HG02642 (cell line): Measurements from ENCODE around the gene MTMR3.

ENCODE experiments used
- ATAC-seq: cut with Tn5 transposase; IDR thresholded peaks from one replicate; pipeline ENCODE4 v1.9.1; 2021; ENCODE audit warnings: mild to moderate bottlenecking; ENCODE audit not compliant: unreplicated experiment, poor library complexity

MTMR3 gene

GRCh38 chr22:29994943-29995342, 112.0 kb downstream of the MTMR3 start:
- no peak for ATAC-seq

GRCh38 chr22:29997107-29997506, 114.1 kb downstream of the MTMR3 start:
- ATAC-seq, result no peak

DNA sequence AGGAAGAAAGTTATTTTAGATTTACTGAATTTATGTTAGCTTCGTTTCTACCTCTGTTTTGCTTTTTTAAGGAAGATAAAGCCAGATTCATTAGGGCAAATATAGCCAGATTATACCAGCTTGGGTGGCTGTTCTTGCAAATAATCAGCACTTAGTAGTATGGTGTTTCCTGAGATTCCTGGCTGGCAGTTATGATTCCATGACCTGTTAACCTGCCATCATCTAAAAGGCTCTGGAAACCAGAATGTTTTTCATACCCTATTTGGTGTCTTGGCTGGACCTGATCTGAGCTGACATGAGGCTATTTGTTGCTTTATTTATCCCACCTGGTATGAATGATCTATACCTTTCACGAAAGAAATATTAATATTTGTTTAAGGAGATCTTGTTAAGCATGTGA, 114.5 kb downstream of the MTMR3 start:
- ATAC-seq, result no peak

GRCh38 chr22:29998627-29999384, 115.8 kb downstream of the MTMR3 start:
- ATAC-seq, result no peak

- ATAC-seq, result no peak
Observed at GRCh38 chr22:30000566-30000965, 117.6 kb downstream of the MTMR3 start.

DNA sequence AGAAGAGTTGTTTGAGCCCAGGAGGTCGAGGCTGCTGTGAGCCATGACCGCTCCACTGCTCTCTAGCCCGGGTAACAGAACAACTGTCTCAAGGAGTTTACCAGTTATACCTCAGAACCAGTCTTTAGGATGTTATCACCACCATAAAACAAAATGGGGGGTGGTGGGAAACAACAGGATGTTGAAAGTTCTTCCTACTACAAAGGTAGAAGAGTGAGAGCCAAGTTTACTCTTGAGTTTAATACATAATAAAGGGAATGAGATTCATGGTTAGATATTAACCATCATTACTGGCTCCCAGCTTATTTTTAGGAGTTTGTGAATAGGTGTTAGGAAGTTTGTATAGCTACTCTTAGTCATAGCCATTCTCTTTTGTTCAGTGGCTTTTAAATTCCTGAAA, 118.5 kb downstream of the MTMR3 start:
- ATAC-seq, result no peak

DNA sequence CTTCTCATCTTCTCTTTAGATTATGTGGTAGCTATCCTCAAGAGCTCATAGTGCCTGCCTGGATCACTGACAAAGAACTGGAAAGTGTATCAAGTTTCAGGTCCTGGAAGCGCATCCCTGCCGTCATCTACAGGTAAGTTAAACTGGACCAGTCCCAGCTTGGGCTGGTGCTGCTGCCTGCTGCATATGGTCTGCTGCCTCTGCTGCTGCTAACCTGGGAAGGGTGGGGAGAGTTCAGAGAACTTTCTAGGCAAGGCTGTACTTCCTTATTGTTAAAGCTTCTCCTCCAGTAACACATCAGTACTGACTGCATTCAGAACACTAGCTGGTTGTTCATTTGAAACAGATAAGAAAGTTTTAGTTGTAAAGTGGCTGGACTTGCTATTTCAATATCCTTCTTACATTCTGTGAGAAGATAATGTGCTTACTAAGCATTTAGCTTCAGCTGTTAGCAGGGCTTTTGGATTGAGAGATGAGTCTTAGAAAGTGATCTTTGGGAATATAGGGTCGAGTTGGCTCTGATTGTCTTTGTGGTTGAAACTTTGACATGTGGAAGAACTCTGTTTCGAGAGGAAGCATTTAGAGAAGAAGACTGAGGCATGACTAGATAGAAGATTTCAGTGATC, 120.0 kb downstream of the MTMR3 start:
- ATAC-seq, result no peak

DNA sequence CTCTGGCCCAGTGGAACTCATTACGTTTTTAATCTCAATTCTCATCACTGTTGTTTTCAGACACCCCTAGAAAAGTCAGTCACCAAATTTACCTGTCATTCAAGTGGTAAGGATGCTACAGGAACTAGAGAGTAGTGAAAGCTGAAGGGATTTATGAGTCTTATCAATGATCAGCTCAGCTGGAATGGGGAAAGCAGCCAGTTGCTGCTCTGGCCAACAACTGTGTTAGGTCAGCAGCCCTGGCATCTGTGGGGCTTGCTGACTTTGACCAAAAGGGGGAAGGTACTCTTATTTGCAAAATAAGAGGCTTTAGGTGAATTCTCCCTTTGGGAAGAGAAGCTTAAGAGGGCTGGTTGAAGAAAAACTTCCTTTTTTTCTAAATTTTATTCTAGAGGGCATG, 121.1 kb downstream of the MTMR3 start:
- ATAC-seq, result no peak

- no peak for ATAC-seq
Observed at GRCh38 chr22:30004694-30005093, 121.7 kb downstream of the MTMR3 start.

- no peak for ATAC-seq
Observed at GRCh38 chr22:30005213-30005857, 122.4 kb downstream of the MTMR3 start.

DNA sequence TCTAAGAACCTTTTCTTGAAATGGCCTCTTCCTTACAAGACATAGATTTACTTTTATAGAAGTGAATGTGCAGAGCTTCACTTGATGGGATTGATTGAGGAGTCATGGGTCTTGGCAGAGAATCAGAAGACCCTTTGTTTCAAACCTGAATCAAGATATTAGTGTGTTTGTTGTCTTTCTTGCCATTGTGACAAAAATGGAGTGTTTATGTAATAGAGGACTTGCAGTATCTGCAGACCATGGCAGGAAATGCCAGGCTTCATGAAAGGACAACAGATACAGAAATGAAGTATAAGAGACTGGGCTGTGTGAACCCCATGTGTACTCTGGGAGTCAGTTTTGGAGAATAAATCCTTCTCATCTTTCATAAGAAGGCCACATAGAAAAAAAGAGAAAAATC, 124.4 kb downstream of the MTMR3 start:
- no peak for ATAC-seq

DNA sequence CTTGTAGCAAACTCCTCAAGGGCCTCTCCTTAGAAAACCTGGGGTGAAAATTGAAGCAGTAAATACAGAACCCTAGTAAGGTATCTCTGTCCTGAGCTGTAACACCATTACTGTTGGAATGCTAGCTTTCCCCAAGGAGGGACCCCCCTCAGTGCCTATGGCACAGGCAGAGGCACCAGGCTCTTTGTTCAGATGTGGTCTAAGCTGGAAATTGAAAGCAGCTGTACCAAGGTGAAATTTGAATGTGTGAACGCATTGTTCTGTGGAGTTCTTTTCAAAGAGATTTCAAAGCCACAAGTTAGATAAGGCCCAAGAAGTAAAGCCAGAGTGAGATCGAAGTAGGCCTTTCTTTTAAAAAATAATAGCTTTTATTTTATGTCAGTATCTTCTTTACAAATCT, 125.4 kb downstream of the MTMR3 start:
- ATAC-seq, result no peak

- ATAC-seq, result no peak
Observed at GRCh38 chr22:30009478-30009877, 126.5 kb downstream of the MTMR3 start.

DNA sequence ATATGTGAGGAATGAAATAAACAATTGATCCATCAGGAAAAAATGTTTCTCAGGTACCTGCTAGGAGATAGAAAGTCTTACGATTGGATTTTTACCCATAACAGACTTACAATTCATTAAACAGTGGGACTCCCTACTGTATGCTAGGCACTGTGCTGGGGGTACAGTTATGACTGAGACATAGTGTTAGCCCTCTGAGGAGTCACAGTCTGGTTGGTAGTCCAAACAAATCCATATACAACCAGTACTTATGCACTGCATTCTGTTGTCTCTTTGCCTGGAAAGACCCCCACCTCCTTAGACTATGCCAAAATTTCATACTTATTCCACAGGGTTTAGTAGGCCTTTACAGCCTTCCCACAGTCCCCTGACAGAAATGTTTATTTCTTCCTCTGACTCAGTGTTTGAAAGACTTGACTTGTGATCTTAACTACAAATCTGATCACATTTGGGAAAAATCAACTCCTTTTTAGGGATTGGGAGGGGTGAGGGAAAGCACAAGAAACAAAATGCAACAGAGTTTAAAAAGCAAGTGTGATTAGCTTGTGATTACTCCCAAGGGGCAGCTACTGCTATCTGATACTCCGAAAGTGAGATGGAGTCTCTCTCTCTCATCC, 127.9 kb downstream of the MTMR3 start:
- no peak for ATAC-seq

- no peak for ATAC-seq
Observed at GRCh38 chr22:30013201-30013600, 130.2 kb downstream of the MTMR3 start.

- no peak for ATAC-seq
Observed at GRCh38 chr22:30014244-30014643, 131.3 kb downstream of the MTMR3 start.

DNA sequence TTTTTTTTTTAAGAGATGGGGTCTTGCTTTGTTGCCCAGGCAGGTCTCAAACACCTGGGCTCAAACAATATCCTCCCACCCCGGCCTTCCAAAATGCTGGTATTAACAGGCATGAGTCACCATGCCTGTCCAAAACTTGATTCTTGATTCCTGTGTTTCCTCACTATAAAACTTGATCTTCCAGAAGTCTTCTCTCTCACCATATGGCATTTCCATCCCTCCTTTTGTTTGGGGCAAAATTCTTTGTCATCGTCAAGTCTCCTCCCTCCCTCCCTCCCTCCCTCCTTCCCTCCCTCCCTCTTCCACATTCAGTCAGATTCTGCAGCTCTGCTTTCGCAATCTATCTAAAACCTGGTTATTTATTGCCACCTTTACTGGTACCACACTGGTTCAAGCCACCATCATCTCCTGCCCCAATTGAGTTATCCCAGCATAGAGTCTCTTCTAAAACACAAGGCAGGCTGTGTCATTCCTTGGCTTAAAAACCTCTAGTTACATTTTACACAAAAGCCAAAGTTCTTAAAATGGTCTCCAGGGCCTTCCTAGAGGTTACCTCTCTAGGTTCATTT, 132.3 kb downstream of the MTMR3 start:
- no peak for ATAC-seq

DNA sequence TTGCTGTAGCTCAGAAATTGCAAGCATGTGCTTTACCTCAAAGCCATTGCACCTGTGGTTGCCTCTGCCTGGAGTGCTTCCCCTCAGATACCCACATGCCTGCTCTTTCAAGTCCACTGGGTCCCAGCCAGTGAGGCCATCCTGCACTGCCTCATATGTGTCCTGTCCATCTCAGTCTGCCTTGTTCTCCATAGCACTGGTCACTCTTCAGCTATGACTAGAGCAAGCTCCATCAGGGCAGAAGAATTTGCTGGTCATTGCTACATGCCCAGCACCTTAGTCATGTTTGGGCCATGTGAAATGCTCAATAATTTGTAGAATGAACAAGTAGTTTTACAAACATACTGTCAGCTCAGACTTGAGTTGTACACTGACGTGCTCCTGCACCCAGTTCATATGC, 132.9 kb downstream of the MTMR3 start:
- no peak for ATAC-seq

- no peak for ATAC-seq
Observed at GRCh38 chr22:30016596-30016995, 133.6 kb downstream of the MTMR3 start.

- ATAC-seq, result no peak
Observed at GRCh38 chr22:30017375-30018223, 134.6 kb downstream of the MTMR3 start.
